K562 (cell line): Measurements from ENCODE around the gene ESPN. TPM values are rescaled to one million over a fixed set of nuclear protein-coding genes. Genes with fewer than 3 reads are reported as not detected.

Experiments used
- E2F3 ChIP-seq: fragments of 250-450 bp; sonication (Bioruptor Pico); IDR thresholded peaks from 2 replicates; pipeline ENCODE4 v1.4.0; 2020; ENCODE audit warnings: mild to moderate bottlenecking
- ELF1 ChIP-seq: fragments of 200-800 bp; sonication (Bioruptor generic); IDR thresholded peaks from 2 replicates; pipeline ENCODE4 v1.6.1; 2016; ENCODE audit warnings: missing genetic modification characterization, missing compliant biosample characterization
- HEY1 ChIP-seq: fragments of 250-450 bp; sonication (Bioruptor Pico); IDR thresholded peaks from 2 replicates; pipeline ENCODE4 v1.5.0; 2020; ENCODE audit warnings: mild to moderate bottlenecking, moderate library complexity, borderline replicate concordance
- HMGN3 ChIP-seq: IDR thresholded peaks from 2 replicates; pipeline ENCODE4 v1.6.1; 2011; ENCODE audit warnings: borderline replicate concordance, low read depth, mild to moderate bottlenecking, mixed read lengths, low read length; ENCODE audit not compliant: insufficient read length; ENCODE audit errors: extremely low read depth
- MTA2 ChIP-seq: fragments of 450-650 bp; IDR thresholded peaks from 2 replicates; pipeline ENCODE4 v1.6.1; 2016; ENCODE audit warnings: low read depth
- NR2C2 ChIP-seq, 2 experiments: fragments of 200-800 bp in 1 of 2; sonication (Bioruptor generic) in 1 of 2; sonication (generic) in 1 of 2; formaldehyde crosslinking in 1 of 2; IDR thresholded peaks; 2 replicates each; pipeline versions ENCODE4 v1.6.1 to v1.8.0; 2016 to 2022; ENCODE audit warnings: mild to moderate bottlenecking in 1 of 2, missing compliant biosample characterization in 1 of 2, missing genetic modification characterization in 1 of 2, missing genetic modification reagents in 1 of 2
- POLR2AphosphoS5 ChIP-seq: IDR thresholded peaks from 2 replicates; pipeline ENCODE4 v1.6.1; 2011; ENCODE audit warnings: mild to moderate bottlenecking, low read depth, low read length, moderate library complexity; ENCODE audit not compliant: control insufficient read depth, insufficient read depth
- RBM25 ChIP-seq: fragments of 200-400 bp; formaldehyde crosslinking; IDR thresholded peaks from 2 replicates; pipeline ENCODE4 v1.6.1; 2018; ENCODE audit warnings: low read length, low read depth, moderate library complexity; ENCODE audit not compliant: severe bottlenecking
- SMAD1 ChIP-seq: fragments of 150-350 bp; IDR thresholded peaks from 2 replicates; pipeline ENCODE4 v1.6.1; 2014; ENCODE audit warnings: low read length, low read depth; ENCODE audit not compliant: partially characterized antibody
- ZNF274 ChIP-seq: IDR thresholded peaks from 2 replicates; pipeline ENCODE4 v1.6.1; 2011; ENCODE audit warnings: low read depth, mild to moderate bottlenecking, low read length, moderate library complexity, borderline replicate concordance
- polyA plus RNA-seq, 8 experiments: library from polyadenylated mRNA; depleted of rRNA in 4 of 8; stranded (reverse) in 5 of 8; unstranded in 3 of 8; fragments of >200 nt; fragmentation: Nextera tagmentation in 2 of 8; fragmentation: Illumina TruSeq in 1 of 8; extraction: Ambion mirVana in 2 of 8; extraction: Trizol in 1 of 8; gene quantifications; 2 replicates each; pipeline versions ENCODE4 v1.2.1 to v1.2.3, GENCODE V29; 2011 to 2014; ENCODE audit warnings: inconsistent platforms in 1 of 8, missing spikeins in 1 of 8
- total RNA-seq, 7 experiments: library from RNA; depleted of rRNA in 6 of 7; stranded (reverse); fragments of >200 nt in 6 of 7; fragmentation: Illumina TruSeq in 2 of 7; extraction: Trizol in 2 of 7; gene quantifications; 2 replicates each; pipeline versions ENCODE4 v1.2.1 to v1.2.3, GENCODE V29; 2011 to 2021; ENCODE audit warnings: low replicate concordance in 1 of 7
- TF ChIP-seq, protein P1 (sequence below): IDR thresholded peaks from 2 replicates; pipeline ENCODE4 v1.6.1; 2011; ENCODE audit warnings: borderline replicate concordance, low read depth, mild to moderate bottlenecking, moderate library complexity, low read length; ENCODE audit not compliant: insufficient read depth, poor library complexity, severe bottlenecking
- TF ChIP-seq, protein P2 (sequence below), 3 experiments: fragments of 200-800 bp in 1 of 3; fragments of 250-450 bp in 1 of 3; fragments of 450-650 bp in 1 of 3; sonication (Bioruptor Pico) in 1 of 3; sonication (Bioruptor generic) in 1 of 3; formaldehyde crosslinking in 1 of 3; IDR thresholded peaks; 2 replicates each; pipeline versions ENCODE4 v1.6.1 to v1.8.0; 2016 to 2022; ENCODE audit warnings: mild to moderate bottlenecking in 2 of 3, missing genetic modification characterization in 2 of 3, missing compliant biosample characterization in 1 of 3, moderate library complexity in 1 of 3
- TF ChIP-seq, protein P3 (sequence below): fragments of 450-650 bp; IDR thresholded peaks from 2 replicates; pipeline ENCODE4 v1.6.1; 2016; ENCODE audit warnings: antibody characterized with exemption

Gene ESPN
- total and polyA plus RNA-seq, 9 of the 15 experiments (the other 6 are each of a cell fraction or from before 2014, with no cell fraction given), result 0.07 to 1.2 (median 0.45) TPM; not detected in 3

DNA sequence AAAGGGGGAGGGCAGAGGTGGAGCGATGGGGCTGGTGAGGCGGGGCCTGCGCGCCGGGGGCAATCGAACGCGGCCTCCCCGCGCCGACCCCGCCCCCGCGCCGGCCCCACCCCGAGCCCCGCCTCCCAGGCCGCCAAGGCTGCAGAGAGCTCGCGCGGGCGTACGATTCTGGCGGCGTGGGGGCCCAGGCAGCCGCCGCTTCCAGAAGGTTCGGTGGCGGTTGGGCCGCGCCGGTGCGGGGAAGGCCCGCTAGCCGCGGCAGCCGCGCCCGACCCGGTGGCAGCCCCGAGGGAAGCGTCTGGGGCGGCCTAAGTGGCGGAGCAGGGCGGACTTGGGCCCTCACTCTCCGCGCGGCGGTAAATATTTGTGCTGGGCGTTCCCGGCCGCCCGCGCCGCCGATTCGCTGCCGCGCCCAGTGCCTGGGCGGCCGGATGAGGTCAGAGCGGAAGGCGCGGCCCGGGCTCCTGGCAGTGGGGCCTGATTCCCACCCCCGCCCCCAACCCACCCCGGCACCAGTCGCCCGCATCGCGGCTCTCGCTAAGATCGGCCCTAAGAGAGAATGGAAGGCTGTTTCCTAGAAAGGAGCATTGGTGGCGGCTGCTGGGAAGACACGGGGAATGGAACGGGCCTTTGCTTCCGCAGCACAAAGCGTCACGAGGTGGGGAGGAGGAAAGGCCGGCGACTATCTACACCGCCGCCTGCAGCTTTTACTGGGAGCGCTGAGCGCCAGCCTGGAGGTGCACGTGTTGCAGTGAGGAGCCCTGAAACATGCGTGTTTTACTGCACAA, 31.0 kb upstream of the ESPN start, which contains the start of gene ACOT7 (continued):
- TF ChIP-seq, protein P1, sequence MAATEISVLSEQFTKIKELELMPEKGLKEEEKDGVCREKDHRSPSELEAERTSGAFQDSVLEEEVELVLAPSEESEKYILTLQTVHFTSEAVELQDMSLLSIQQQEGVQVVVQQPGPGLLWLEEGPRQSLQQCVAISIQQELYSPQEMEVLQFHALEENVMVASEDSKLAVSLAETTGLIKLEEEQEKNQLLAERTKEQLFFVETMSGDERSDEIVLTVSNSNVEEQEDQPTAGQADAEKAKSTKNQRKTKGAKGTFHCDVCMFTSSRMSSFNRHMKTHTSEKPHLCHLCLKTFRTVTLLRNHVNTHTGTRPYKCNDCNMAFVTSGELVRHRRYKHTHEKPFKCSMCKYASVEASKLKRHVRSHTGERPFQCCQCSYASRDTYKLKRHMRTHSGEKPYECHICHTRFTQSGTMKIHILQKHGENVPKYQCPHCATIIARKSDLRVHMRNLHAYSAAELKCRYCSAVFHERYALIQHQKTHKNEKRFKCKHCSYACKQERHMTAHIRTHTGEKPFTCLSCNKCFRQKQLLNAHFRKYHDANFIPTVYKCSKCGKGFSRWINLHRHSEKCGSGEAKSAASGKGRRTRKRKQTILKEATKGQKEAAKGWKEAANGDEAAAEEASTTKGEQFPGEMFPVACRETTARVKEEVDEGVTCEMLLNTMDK, result peak; percentile 80
- TF ChIP-seq RBM25 (peak; percentile 53), HEY1 (peak; percentile 15; the same call in 1 of the 2 replicates), ELF1 (peak; percentile 87), SMAD1 (no peak), ZNF274 (no peak), MTA2 (no peak), HMGN3 (peak; percentile 89), E2F3 (peak; percentile 67; the same call in 1 of the 2 replicates), NR2C2 (CRISPR knock-in tag; IDR thresholded peaks at IDR 0.05) (peak; percentile 12; the same call in 1 of the 2 replicates), NR2C2 (tag; IDR thresholded peaks at IDR 0.05) (peak; percentile 68; the same call in 1 of the 2 replicates), POLR2AphosphoS5 (peak; percentile 65; the same call in 1 of the 2 replicates)
- TF ChIP-seq, protein P2, sequence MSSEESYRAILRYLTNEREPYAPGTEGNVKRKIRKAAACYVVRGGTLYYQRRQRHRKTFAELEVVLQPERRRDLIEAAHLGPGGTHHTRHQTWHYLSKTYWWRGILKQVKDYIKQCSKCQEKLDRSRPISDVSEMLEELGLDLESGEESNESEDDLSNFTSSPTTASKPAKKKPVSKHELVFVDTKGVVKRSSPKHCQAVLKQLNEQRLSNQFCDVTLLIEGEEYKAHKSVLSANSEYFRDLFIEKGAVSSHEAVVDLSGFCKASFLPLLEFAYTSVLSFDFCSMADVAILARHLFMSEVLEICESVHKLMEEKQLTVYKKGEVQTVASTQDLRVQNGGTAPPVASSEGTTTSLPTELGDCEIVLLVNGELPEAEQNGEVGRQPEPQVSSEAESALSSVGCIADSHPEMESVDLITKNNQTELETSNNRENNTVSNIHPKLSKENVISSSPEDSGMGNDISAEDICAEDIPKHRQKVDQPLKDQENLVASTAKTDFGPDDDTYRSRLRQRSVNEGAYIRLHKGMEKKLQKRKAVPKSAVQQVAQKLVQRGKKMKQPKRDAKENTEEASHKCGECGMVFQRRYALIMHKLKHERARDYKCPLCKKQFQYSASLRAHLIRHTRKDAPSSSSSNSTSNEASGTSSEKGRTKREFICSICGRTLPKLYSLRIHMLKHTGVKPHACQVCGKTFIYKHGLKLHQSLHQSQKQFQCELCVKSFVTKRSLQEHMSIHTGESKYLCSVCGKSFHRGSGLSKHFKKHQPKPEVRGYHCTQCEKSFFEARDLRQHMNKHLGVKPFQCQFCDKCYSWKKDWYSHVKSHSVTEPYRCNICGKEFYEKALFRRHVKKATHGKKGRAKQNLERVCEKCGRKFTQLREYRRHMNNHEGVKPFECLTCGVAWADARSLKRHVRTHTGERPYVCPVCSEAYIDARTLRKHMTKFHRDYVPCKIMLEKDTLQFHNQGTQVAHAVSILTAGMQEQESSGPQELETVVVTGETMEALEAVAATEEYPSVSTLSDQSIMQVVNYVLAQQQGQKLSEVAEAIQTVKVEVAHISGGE (CRISPR knock-in tag; IDR thresholded peaks at IDR 0.05), result peak in 1 of 3 experiments; percentile 74; a peak in 2 of 6 replicates
- TF ChIP-seq, protein P3, sequence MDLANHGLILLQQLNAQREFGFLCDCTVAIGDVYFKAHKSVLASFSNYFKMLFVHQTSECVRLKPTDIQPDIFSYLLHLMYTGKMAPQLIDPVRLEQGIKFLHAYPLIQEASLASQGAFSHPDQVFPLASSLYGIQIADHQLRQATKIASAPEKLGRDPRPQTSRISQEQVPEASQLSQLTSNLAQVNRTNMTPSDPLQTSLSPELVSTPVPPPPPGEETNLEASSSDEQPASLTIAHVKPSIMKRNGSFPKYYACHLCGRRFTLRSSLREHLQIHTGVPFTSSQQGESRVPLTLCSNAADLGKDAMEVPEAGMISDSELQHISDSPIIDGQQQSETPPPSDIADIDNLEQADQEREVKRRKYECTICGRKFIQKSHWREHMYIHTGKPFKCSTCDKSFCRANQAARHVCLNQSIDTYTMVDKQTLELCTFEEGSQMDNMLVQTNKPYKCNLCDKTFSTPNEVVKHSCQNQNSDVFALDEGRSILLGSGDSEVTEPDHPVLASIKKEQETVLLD, result peak; percentile 37; the same call in 1 of the 2 replicates
